Fibroblast of villous mesenchyme (primary cell): Measurements from ENCODE around the gene VPS51. TPM values are rescaled to one million over a fixed set of nuclear protein-coding genes. Genes with fewer than 3 reads are reported as not detected.

Source experiments
- DNase-seq: peaks from one replicate; pipeline ENCODE4 v3.0.0-alpha.2; 2010; ENCODE audit warnings: low read depth
- H3K4me3 ChIP-seq: 2 replicates; pipeline ENCODE4 v1.5.1; 2011; ENCODE audit warnings: low read depth, mild to moderate bottlenecking, low read length
- total RNA-seq: library from RNA; depleted of rRNA; stranded (reverse); fragments of >200 nt; gene quantifications from 2 replicates; pipeline ENCODE4 v1.2.3, GENCODE V29; 2012
- TF ChIP-seq, protein P1 (sequence below): IDR thresholded peaks from 2 replicates; pipeline ENCODE4 v1.5.1; 2012; ENCODE audit warnings: low read depth, mild to moderate bottlenecking, low read length; ENCODE audit not compliant: insufficient read depth

The VPS51 gene
- total RNA-seq, 1 donor = 104 TPM

DNA sequence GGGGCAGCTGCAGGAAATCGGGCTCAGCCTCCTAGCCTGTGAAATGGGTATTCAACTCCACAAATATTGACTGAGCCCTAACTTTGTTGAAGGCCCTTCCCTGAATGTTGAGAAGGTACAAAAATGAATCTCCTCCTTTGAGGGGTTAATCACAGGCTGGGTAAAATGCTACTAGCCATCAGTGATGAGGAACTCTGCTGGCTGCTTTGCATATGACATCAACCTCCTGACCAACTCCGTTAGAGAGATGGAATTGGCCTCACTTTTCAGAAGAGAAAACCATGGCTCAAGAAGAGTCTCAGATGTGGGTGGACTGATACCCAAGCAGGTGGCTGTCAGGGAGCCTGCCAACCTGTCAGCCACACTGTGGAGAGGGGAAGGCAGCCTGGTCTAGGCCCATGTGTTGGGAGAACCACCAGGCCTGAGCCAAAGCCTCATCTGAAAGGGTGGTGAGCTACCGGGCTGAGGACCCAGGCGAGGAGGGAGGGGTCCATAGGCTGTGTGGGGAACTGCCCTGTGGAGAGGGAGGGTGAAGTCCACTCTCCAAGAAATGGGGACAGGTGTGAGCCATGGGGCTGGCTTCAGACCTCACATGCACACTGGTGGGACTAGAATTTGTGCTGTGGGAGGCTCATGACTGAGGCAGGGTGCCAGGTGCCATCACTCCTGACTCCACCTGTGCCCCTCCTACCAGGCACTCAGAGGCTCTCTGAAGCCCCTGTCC, 23.9 kb upstream of the VPS51 start:
- no peak overlapping the region for H3K4me3 ChIP-seq
- TF ChIP-seq, protein P1, sequence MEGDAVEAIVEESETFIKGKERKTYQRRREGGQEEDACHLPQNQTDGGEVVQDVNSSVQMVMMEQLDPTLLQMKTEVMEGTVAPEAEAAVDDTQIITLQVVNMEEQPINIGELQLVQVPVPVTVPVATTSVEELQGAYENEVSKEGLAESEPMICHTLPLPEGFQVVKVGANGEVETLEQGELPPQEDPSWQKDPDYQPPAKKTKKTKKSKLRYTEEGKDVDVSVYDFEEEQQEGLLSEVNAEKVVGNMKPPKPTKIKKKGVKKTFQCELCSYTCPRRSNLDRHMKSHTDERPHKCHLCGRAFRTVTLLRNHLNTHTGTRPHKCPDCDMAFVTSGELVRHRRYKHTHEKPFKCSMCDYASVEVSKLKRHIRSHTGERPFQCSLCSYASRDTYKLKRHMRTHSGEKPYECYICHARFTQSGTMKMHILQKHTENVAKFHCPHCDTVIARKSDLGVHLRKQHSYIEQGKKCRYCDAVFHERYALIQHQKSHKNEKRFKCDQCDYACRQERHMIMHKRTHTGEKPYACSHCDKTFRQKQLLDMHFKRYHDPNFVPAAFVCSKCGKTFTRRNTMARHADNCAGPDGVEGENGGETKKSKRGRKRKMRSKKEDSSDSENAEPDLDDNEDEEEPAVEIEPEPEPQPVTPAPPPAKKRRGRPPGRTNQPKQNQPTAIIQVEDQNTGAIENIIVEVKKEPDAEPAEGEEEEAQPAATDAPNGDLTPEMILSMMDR = no peak
- DNase-seq = no peak

DNA sequence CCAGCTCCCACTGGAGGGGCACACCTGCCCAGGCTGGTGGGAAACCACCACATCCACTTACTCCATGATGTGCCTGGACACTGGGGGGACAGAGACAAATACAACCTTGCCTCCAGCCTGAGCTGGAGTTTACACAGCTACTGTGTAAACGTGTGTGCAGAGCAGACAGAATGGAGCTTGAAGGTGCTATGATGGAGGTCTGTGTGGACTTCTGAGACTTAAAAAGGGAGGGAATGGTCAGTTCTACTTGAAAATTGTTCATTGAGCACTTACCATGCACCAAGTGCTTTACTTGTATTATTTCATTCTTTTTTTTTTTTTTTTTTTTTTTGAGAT, 23.4 kb upstream of the VPS51 start:
- TF ChIP-seq, protein P1 = no peak
- no peak for DNase-seq
- H3K4me3 ChIP-seq = no peak overlapping the region

DNA sequence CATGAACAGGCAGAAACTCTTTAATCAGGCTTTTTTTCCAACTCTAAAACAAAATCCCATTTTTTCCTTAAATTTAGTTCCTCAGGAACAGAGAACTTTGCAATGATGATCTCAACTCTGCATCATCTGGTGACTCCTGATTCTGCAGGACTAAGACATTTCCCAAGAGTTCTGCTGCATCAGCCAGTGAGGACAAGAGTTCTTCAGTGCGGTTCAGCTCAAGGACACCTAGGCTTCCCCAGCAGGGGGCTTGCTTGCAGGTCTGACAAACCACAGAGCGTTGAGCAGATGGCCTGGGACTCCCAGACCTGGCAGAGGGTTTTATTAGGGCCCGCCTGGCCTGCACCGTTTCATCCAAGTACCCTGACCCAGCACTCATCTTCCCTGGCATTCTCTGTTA, 18.6 kb upstream of the VPS51 start:
- TF ChIP-seq, protein P1 = no peak
- no peak overlapping the region for H3K4me3 ChIP-seq
- no peak for DNase-seq

DNA sequence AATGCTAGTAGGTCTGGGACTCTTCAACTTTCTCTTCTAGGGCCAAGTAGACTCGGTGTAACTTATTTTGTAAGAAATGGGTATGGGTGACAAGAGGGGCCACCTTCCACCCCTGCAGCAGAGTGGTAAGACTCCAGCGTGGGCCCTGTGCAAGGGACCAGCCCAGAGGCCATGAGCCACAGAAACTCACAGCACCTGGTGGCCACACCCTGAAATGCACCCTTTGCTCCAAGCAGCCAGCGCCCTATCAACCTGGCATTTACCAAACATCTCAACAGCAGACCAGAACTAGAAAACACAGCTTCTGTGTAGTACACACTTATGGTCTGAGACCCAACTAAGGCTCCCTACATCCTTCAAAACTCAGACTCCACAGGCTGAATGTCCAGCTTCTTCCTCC, 17.9 kb upstream of the VPS51 start:
- DNase-seq = peak; percentile 35
- TF ChIP-seq, protein P1 = peak; percentile 73
- no peak overlapping the region for H3K4me3 ChIP-seq

DNA sequence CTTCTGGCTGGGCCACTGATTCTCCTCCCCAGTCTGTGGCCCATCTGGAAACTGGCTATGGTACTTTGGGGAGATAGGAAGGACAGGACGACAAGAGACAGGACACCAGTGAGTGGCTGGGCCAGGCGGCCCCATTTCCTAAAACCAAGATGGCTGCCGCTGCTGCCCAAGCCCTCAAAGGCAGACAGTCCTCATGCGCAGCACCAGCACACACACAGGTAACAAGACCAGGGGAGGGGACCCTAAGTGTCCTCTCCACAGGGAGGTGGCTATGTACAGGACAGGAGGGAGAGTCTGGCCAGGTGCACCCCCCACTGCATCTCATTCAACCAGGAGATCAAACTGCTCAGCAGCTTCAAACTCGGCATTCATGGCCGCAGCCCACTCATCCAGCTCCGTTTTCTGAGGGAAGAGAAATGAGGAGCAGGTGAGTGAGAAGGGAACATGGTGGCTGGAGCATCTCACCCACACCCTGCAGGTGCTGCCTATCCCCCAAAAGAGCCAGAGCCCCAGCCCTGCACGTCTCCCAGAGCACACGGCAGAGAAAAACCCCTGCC, 17.1 kb upstream of the VPS51 start:
- no peak for DNase-seq
- TF ChIP-seq, protein P1 = no peak
- H3K4me3 ChIP-seq = no peak overlapping the region

DNA sequence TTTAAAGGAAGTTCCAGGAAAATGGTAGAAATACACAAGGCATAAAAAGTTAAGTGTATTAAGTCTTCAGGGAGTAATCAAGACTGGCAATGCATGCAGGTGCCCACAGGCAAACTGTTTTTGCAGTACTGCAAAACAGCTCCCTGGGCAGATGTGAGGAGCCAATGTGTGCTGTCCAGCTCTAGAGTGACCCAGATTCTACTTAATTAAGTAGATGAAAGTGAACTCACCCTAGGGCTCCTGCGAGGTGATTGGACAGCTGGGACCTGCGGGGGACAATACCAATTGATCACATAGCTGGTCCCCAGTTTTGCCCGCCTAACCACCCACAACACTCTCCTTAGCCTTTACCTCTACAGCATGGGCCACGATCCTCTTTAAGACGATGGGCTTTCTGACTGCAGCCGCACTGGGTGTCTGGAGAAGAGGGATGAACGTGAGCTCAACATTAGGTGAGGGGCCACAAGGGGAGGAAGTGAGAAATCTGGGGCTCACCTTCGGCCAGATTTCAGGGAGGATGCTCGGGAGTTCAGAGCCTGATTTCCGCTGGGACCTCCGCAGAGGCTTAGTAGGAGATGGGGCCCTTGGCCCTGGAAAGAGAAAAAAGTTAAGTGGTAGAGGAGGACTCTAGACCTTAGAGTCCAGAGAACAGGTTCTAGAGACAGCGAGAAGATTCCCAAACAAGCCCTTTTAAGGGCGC, 12.7 kb upstream of the VPS51 start:
- TF ChIP-seq, protein P1 = no peak
- H3K4me3 ChIP-seq = peak overlapping the region; percentile 83
- DNase-seq = no peak
